DOHH2 (cell line): Measurements from ENCODE around the gene CDK5RAP2.

Experiments
- H3F3A ChIP-seq: fragments of 200-600 bp; sonication (generic), shearing (Covaris generic); 2 replicates; pipeline ENCODE4 v1.6.0; 2016; ENCODE audit warnings: antibody characterized with exemption, mild to moderate bottlenecking; ENCODE audit not compliant: control insufficient read depth, insufficient read depth
- H3K27ac ChIP-seq: fragments of 200-600 bp; sonication (generic); 2 replicates; pipeline ENCODE4 v1.5.1; 2014; ENCODE audit warnings: low read depth, mild to moderate bottlenecking, low read length, moderate library complexity
- H3K27me3 ChIP-seq: fragments of 200-600 bp; sonication (generic); 2 replicates; pipeline ENCODE4 v1.6.1; 2014; ENCODE audit warnings: mild to moderate bottlenecking, low read length, mixed read lengths; ENCODE audit not compliant: control insufficient read depth
- H3K36me3 ChIP-seq: fragments of 200-600 bp; sonication (generic); 2 replicates; pipeline ENCODE4 v1.6.1; 2014; ENCODE audit warnings: mild to moderate bottlenecking, low read length, moderate library complexity, mixed read lengths; ENCODE audit not compliant: control insufficient read depth
- H3K4me1 ChIP-seq: fragments of 200-600 bp; sonication (generic); 2 replicates; pipeline ENCODE4 v1.6.1; 2014; ENCODE audit warnings: mild to moderate bottlenecking, low read length, mixed read lengths; ENCODE audit not compliant: control insufficient read depth
- H3K4me2 ChIP-seq: fragments of 200-600 bp; sonication (generic); 2 replicates; pipeline ENCODE4 v1.6.0; 2014; ENCODE audit warnings: mild to moderate bottlenecking, low read length, moderate library complexity
- H3K4me3 ChIP-seq: fragments of 200-600 bp; sonication (generic); 2 replicates; pipeline ENCODE4 v1.5.1; 2014; ENCODE audit warnings: mild to moderate bottlenecking, low read length, mixed read lengths
- H3K79me2 ChIP-seq: fragments of 200-600 bp; sonication (generic); 2 replicates; pipeline ENCODE4 v1.6.1; 2014; ENCODE audit warnings: mild to moderate bottlenecking, low read length, mixed read lengths; ENCODE audit not compliant: control insufficient read depth
- H3K9me2 ChIP-seq: fragments of 200-600 bp; sonication (generic); replicated peaks from 2 replicates; pipeline ENCODE4 v1.6.1; 2014; ENCODE audit warnings: mild to moderate bottlenecking, low read length, mixed read lengths; ENCODE audit not compliant: control insufficient read depth
- H3K9me3 ChIP-seq: fragments of 200-600 bp; sonication (generic); 2 replicates; pipeline ENCODE4 v1.6.1; 2014; ENCODE audit warnings: antibody characterized with exemption, low read length, mixed read lengths; ENCODE audit not compliant: control insufficient read depth, insufficient read depth
- H4K20me1 ChIP-seq: fragments of 200-600 bp; sonication (generic); 2 replicates; pipeline ENCODE4 v1.6.0; 2014; ENCODE audit warnings: low read depth, mild to moderate bottlenecking, antibody characterized with exemption, low read length, moderate library complexity; ENCODE audit not compliant: control insufficient read depth, insufficient read depth
- CTCF ChIP-seq: fragments of 200-600 bp; sonication (generic); IDR thresholded peaks from one replicate; pipeline ENCODE4 v1.5.1; 2014; ENCODE audit warnings: antibody characterized with exemption, mild to moderate bottlenecking, low read depth, low read length; ENCODE audit not compliant: poor library complexity, severe bottlenecking
- EZH2phosphoT487 ChIP-seq: fragments of 200-600 bp; sonication (generic); IDR thresholded peaks from 2 replicates; pipeline ENCODE4 v1.6.1; 2017; ENCODE audit warnings: borderline replicate concordance, mild to moderate bottlenecking, antibody characterized with exemption, low read length, moderate library complexity, mixed read lengths

Gene CDK5RAP2

GRCh38 chr9:120465685-120466407, 114.1 kb downstream of the CDK5RAP2 start:
- no peaks in the 10 kb centered on the region for H3K79me2 ChIP-seq

GRCh38 chr9:120464887-120465421, 115.0 kb downstream of the CDK5RAP2 start:
- no peak for TF ChIP-seq EZH2phosphoT487
- TF ChIP-seq CTCF: no peak
- Histone ChIP-seq H3K4me2 (no peak overlapping the region), H4K20me1 (no peaks in the 10 kb centered on the region; the same call in 1 of the 2 replicates), H3K9me2 (no peaks in the 10 kb centered on the region), H3K4me1 (no peaks in the 10 kb centered on the region), H3F3A (no peaks in the 10 kb centered on the region), H3K4me3 (no peak overlapping the region), H3K79me2 (no peaks in the 10 kb centered on the region), H3K27ac (no peak overlapping the region), H3K36me3 (peaks cover 40% of the 10 kb centered on the region), H3K27me3 (no peaks in the 10 kb centered on the region), H3K9me3 (no peaks in the 10 kb centered on the region)

More at GRCh38 chr9:120465685-120466407, 114.1 kb downstream of the CDK5RAP2 start:
- H3K27me3 ChIP-seq: no peaks in the 10 kb centered on the region
- no peaks in the 10 kb centered on the region; the same call in 1 of the 2 replicates for H4K20me1 ChIP-seq
- no peak overlapping the region for H3K4me2 ChIP-seq
- peaks cover 41% of the 10 kb centered on the region for H3K36me3 ChIP-seq
- TF ChIP-seq EZH2phosphoT487 (no peak), CTCF (no peak)
- no peak overlapping the region for H3K4me3 ChIP-seq
- no peak overlapping the region for H3K27ac ChIP-seq
- no peaks in the 10 kb centered on the region for H3K4me1 ChIP-seq
- H3K9me2 ChIP-seq: no peaks in the 10 kb centered on the region
- no peaks in the 10 kb centered on the region for H3K9me3 ChIP-seq
- H3F3A ChIP-seq: no peaks in the 10 kb centered on the region

GRCh38 chr9:120464176-120464886, 115.6 kb downstream of the CDK5RAP2 start:
- H3K79me2 ChIP-seq: no peaks in the 10 kb centered on the region
- H3K9me2 ChIP-seq: no peaks in the 10 kb centered on the region
- no peaks in the 10 kb centered on the region for H3K4me1 ChIP-seq
- no peaks in the 10 kb centered on the region; the same call in 1 of the 2 replicates for H4K20me1 ChIP-seq
- no peak overlapping the region for H3K27ac ChIP-seq
- H3K27me3 ChIP-seq: no peaks in the 10 kb centered on the region
- H3K36me3 ChIP-seq: peaks cover 40% of the 10 kb centered on the region
- no peak overlapping the region for H3K4me3 ChIP-seq
- H3F3A ChIP-seq: no peaks in the 10 kb centered on the region
- no peak overlapping the region for H3K4me2 ChIP-seq
- TF ChIP-seq CTCF: no peak
- TF ChIP-seq EZH2phosphoT487: no peak
- H3K9me3 ChIP-seq: no peaks in the 10 kb centered on the region
